ENCODE data around the gene TIMM29. TPM values are rescaled to one million over a fixed set of nuclear protein-coding genes. Genes with fewer than 3 reads are reported as not detected.

The TIMM29 gene
- total and polyA plus RNA-seq, 7 donors, result 9.6 to 28.5 (median 22.6) TPM

DNA sequence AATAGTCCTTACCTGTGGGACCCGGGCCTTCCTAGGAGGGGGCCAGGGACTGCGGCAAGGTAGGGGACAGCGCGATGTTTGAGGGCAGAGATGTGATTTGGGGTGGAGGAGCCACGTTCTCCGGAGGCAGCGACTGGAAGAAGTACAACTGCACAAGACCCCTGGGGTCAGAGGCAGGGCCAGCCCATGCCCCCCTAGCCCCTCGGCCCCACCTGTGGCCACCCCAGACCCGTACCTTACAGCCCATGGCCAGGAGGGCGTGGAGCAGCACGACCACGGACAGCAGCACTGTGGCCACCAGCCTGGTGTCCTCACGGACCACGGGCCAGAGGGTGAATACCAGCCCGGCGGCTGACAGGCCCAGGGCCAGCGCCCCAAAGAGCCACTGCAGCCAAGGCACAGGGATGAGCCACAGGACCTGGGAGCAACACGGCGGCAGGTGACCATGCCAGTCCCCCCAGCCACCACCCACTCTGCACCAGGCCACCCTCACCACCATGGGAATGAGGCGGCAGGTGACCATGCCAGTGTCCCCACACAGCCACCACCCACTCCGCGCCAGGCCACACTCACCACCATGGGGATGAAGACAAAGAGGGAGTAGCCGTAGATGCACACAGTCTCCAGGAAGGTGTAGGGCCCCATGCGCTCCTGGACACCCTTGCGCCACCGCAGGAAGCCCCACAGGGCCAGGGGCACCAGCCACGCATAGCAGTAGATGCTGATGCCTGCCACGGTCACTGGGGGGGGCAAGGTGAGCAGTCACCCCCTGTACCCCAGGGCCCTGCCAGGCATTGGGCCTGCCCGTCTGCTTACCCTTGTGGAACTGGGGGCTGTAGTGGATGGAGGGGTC is 5.1 kb upstream of the TIMM29 start:
- intact Hi-C loops (cut with DNase I), result no loop called here
- TF ChIP-seq, protein P1, sequence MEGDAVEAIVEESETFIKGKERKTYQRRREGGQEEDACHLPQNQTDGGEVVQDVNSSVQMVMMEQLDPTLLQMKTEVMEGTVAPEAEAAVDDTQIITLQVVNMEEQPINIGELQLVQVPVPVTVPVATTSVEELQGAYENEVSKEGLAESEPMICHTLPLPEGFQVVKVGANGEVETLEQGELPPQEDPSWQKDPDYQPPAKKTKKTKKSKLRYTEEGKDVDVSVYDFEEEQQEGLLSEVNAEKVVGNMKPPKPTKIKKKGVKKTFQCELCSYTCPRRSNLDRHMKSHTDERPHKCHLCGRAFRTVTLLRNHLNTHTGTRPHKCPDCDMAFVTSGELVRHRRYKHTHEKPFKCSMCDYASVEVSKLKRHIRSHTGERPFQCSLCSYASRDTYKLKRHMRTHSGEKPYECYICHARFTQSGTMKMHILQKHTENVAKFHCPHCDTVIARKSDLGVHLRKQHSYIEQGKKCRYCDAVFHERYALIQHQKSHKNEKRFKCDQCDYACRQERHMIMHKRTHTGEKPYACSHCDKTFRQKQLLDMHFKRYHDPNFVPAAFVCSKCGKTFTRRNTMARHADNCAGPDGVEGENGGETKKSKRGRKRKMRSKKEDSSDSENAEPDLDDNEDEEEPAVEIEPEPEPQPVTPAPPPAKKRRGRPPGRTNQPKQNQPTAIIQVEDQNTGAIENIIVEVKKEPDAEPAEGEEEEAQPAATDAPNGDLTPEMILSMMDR (IDR thresholded peaks at IDR 0.05), result no peak
- TF ChIP-seq EP300 (IDR thresholded peaks at IDR 0.05) (no peak), POLR2A (IDR thresholded peaks at IDR 0.05) (no peak), POLR2AphosphoS5 (IDR thresholded peaks at IDR 0.05) (no peak)
- Histone ChIP-seq H3K36me3 (peaks cover 14 to 66% (median 28%) of the 10 kb centered on the region in 4 donors), H3K27ac (no peak overlapping the region), H3K27me3 (no peaks in the 10 kb centered on the region), H3K4me1 (peaks cover 0 to 13% (median 11%) of the 10 kb centered on the region in 4 donors), H3K9me3 (no peaks in the 10 kb centered on the region), H3K4me3 (no peak overlapping the region)
- WGBS, 2 donors, result 92 to 94% methylated on average over 29 of the region's 29 CpGs
- DNase-seq, result no peak

DNA sequence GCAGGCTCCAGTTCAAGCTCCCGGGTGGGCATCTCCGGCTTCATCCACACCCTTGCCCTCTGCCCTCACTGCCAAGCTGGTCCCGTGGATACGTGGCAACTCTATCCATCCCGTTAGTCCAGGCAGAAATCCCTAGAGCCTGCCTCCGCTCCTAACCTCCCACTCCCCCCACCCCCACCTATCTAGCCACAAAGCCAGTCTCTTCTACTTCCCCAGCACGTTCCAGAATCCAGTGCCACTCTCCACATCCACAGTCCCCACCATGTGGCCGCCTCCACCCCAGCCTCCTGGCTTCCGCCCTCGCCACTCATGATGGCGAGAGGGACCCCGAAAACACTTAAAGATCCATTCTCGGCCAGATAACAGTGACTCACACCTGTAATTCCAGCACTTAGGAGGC is 4.0 kb upstream of the TIMM29 start:
- H3K9me3 ChIP-seq, result no peaks in the 10 kb centered on the region
- H3K27ac ChIP-seq, result no peak overlapping the region
- H3K27me3 ChIP-seq, result no peaks in the 10 kb centered on the region
- peaks cover 3 to 55% (median 22%) of the 10 kb centered on the region in 4 donors for H3K36me3 ChIP-seq
- no peak for DNase-seq
- WGBS, 2 donors, result 86 to 90% methylated on average over 13 of the region's 13 CpGs
- TF ChIP-seq POLR2AphosphoS5 (IDR thresholded peaks at IDR 0.05), result no peak
- TF ChIP-seq, protein P1 (IDR thresholded peaks at IDR 0.05), result no peak
- no peak for TF ChIP-seq EP300 (IDR thresholded peaks at IDR 0.05)
- no peak for TF ChIP-seq POLR2A (IDR thresholded peaks at IDR 0.05)
- no peak overlapping the region for H3K4me3 ChIP-seq
- H3K4me1 ChIP-seq, result peaks cover 0 to 20% (median 15%) of the 10 kb centered on the region in 4 donors
- intact Hi-C loops (cut with DNase I), result no loop called here

DNA sequence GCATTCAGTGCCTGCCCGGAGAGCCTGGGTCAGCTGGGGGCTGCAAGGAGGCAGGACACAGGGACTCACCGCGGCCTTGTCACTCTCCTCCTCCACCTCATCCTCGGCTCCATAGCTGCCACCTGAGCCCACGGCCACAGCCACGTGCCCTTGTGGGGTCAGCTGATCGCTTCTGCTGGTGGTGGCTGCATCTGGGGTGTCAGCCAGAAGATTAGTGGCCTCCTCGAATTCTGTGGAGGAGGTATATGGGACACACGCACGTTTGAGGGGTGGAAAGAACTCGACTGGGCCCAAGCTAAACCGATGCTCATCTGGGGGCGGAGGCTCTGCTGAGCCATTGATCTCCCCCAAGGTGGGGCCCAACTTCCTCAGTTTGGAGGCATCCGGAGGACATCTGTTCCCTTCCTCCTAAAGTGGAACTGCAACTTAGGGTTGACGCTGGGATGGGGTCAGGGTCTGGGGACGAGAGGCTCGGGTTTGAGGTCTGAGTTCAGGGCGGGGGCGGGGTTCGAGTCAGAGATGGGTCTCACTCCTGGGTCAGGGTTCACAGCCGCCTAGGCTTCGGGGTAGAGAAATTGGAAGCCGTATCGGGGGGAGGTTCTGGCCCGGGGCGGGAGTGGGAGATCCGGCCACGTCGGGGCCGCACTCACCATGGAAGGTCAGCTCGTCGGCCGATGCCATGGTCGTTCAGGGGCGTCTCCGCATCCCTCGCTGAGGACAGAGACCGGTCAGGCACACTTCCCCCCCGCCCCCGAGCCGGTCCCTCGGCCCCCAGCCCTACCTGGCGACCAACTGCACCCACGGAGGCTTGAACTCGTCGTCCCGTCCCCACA is 665 bp upstream of the TIMM29 start:
- Histone ChIP-seq H3K27me3 (no peaks in the 10 kb centered on the region), H3K9me3 (no peaks in the 10 kb centered on the region), H3K36me3 (peaks cover 0 to 33% (median 14%) of the 10 kb centered on the region in 4 donors), H3K4me3 (peak overlapping the region; percentile 90 to 100 (median 98)), H3K27ac (peak overlapping the region; percentile 88 to 92 (median 90)), H3K4me1 (peaks cover 0 to 38% (median 26%) of the 10 kb centered on the region in 4 donors)
- 4 to 8% methylated on average over 47 of the region's 47 CpGs for WGBS, 2 donors
- DNase-seq, result no peak
- intact Hi-C loops (cut with DNase I), result loop anchor here (2.0 kb wide), 1 partner anchor 55 kb away; no protein-coding TSS in a partner anchor
- no peak for TF ChIP-seq EP300 (IDR thresholded peaks at IDR 0.05)
- TF ChIP-seq, protein P1 (IDR thresholded peaks at IDR 0.05), result no peak
- no peak for TF ChIP-seq POLR2A (IDR thresholded peaks at IDR 0.05)
- TF ChIP-seq POLR2AphosphoS5 (IDR thresholded peaks at IDR 0.05), result no peak

DNA sequence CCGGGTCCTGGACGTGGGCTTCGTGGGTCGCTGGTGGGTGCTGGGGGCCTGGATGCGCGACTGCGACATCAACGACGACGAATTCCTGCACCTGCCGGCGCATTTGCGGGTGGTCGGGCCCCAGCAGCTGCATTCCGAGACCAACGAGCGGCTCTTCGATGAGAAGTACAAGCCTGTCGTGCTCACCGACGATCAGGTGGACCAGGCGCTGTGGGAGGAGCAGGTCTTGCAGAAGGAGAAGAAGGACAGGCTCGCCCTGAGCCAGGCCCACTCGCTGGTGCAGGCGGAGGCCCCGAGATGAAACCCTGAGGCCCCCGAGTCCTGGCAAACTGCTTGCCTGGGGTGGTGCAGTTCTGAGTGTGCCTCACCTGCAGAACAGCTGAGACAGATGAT is 787 bp downstream of the TIMM29 start:
- DNase-seq, result no peak
- no peaks in the 10 kb centered on the region for H3K9me3 ChIP-seq
- peak overlapping the region; percentile 88 to 92 (median 90) for H3K27ac ChIP-seq
- no peaks in the 10 kb centered on the region for H3K27me3 ChIP-seq
- peaks cover 0 to 38% (median 26%) of the 10 kb centered on the region in 4 donors for H3K4me1 ChIP-seq
- TF ChIP-seq POLR2A (IDR thresholded peaks at IDR 0.05) (no peak), EP300 (IDR thresholded peaks at IDR 0.05) (no peak), POLR2AphosphoS5 (IDR thresholded peaks at IDR 0.05) (no peak)
- TF ChIP-seq, protein P1 (IDR thresholded peaks at IDR 0.05), result no peak
- 2 to 10% methylated on average over 27 of the region's 27 CpGs for WGBS, 2 donors
- H3K36me3 ChIP-seq, result peaks cover 0 to 25% (median 5%) of the 10 kb centered on the region in 4 donors
- intact Hi-C loops (cut with DNase I), result loop anchor here (2.0 kb wide), 1 partner anchor 57 kb away; no protein-coding TSS in a partner anchor
- H3K4me3 ChIP-seq, result peak overlapping the region; percentile 90 to 100 (median 98)

All from sigmoid colon (tissue), 7 donors.